NCI-H1092 treated with DMSO at 0.1 percent for 48 hours (cell line): Measurements from ENCODE around the gene RAB36.

ENCODE experiments used
- DNase-seq: peaks from one replicate; lab custom pipeline; 2025; lab: John Stamatoyannopoulos, UW

The RAB36 gene

GRCh38 chr22:23137905-23138561 is 7.2 kb upstream of the RAB36 start:
- DNase-seq = no peak

GRCh38 chr22:23138584-23139435 is 6.5 kb upstream of the RAB36 start:
- DNase-seq = no peak

- no peak for DNase-seq
These were observed 4.9 kb upstream of the RAB36 start for GRCh38 chr22:23140385-23140784.

GRCh38 chr22:23142546-23143105 is 2.7 kb upstream of the RAB36 start:
- no peak for DNase-seq

- no peak for DNase-seq
These were observed 2.2 kb upstream of the RAB36 start for GRCh38 chr22:23143119-23143518.

- DNase-seq = no peak
These were observed 845 bp upstream of the RAB36 start for GRCh38 chr22:23144432-23144831.

GRCh38 chr22:23145878-23146470 is 697 bp downstream of the RAB36 start:
- DNase-seq = no peak

- no peak for DNase-seq
These were observed 1.4 kb downstream of the RAB36 start for GRCh38 chr22:23146478-23147205.

GRCh38 chr22:23147617-23148387 is 2.5 kb downstream of the RAB36 start:
- DNase-seq = no peak

GRCh38 chr22:23149743-23150238 is 4.5 kb downstream of the RAB36 start:
- DNase-seq = no peak

- no peak for DNase-seq
These were observed 5.5 kb downstream of the RAB36 start for GRCh38 chr22:23150762-23151161.

- DNase-seq = no peak
These were observed 6.5 kb downstream of the RAB36 start for GRCh38 chr22:23151827-23152226.

- no peak for DNase-seq
These were observed 7.2 kb downstream of the RAB36 start for GRCh38 chr22:23152238-23153114.

- no peak for DNase-seq
These were observed 8.7 kb downstream of the RAB36 start for GRCh38 chr22:23153994-23154393.

GRCh38 chr22:23154461-23154860 is 9.2 kb downstream of the RAB36 start:
- DNase-seq = no peak

- no peak for DNase-seq
These were observed 9.9 kb downstream of the RAB36 start for GRCh38 chr22:23155143-23155542.

GRCh38 chr22:23155831-23156230 is 10.6 kb downstream of the RAB36 start:
- no peak for DNase-seq

GRCh38 chr22:23156286-23156685 is 11.0 kb downstream of the RAB36 start:
- no peak for DNase-seq

GRCh38 chr22:23157560-23158515 is 12.6 kb downstream of the RAB36 start:
- DNase-seq = no peak
